H1 (cell line): ENCODE data around the gene ROBO2. TPM values are rescaled to one million over a fixed set of nuclear protein-coding genes. Genes with fewer than 3 reads are reported as not detected.

Experiments
- CTCF ChIA-PET: fragments of 300-600 bp; sonication (Branson Sonifier 250); formaldehyde crosslinking; loops from one replicate; lab custom pipeline; 2021; ENCODE audit not compliant: partially characterized antibody; lab: Charles Lee
- POLR2A ChIA-PET: fragments of 300-600 bp; sonication (Branson Sonifier 250); formaldehyde crosslinking; loops from one replicate; lab custom pipeline; 2021; ENCODE audit warnings: inconsistent platforms; ENCODE audit not compliant: partially characterized antibody; lab: Charles Lee
- DNase-seq, 2 experiments: peaks; one replicate each; pipeline versions ENCODE4 v3.0.0 to v3.0.0-alpha.2; 2010 to 2022; ENCODE audit warnings: low spot score in 2 of 2, low read depth in 1 of 2, mixed read lengths in 1 of 2
- FAIRE-seq: peaks from 2 replicates; lab custom pipeline; 2011; peaks lifted over from hg19 to GRCh38; lab: Jason Lieb, UNC
- H2AFZ ChIP-seq: 2 replicates; pipeline ENCODE4 v1.8.1; 2012; ENCODE audit warnings: low read length, inconsistent platforms
- H2AK5ac ChIP-seq: 2 replicates; pipeline ENCODE4 v1.6.1; 2013; ENCODE audit warnings: low read depth, low read length
- H2BK120ac ChIP-seq: replicated peaks from 2 replicates; pipeline ENCODE3; 2013; ENCODE audit warnings: low read depth, low read length, inconsistent platforms
- H2BK12ac ChIP-seq: 2 replicates; pipeline ENCODE4 v1.6.1; 2013; ENCODE audit warnings: low read depth, low read length
- H2BK15ac ChIP-seq: 2 replicates; pipeline ENCODE4 v1.6.1; 2013; ENCODE audit warnings: low read length
- H2BK20ac ChIP-seq: 2 replicates; pipeline ENCODE4 v1.6.1; 2013; ENCODE audit warnings: low read length
- H2BK5ac ChIP-seq: 2 replicates; pipeline ENCODE4 v1.6.1; 2013; ENCODE audit warnings: low read depth, low read length
- H3K14ac ChIP-seq: 2 replicates; pipeline ENCODE4 v1.6.1; 2013; ENCODE audit warnings: inconsistent platforms; ENCODE audit not compliant: insufficient read length
- H3K18ac ChIP-seq: 2 replicates; pipeline ENCODE4 v1.6.1; 2013; ENCODE audit warnings: low read length; ENCODE audit errors: extremely low read depth
- H3K23ac ChIP-seq: 2 replicates; pipeline ENCODE4 v1.6.1; 2013; ENCODE audit warnings: inconsistent platforms; ENCODE audit not compliant: insufficient read length
- H3K23me2 ChIP-seq: 2 replicates; pipeline ENCODE4 v1.6.1; 2013; ENCODE audit warnings: low read depth, low read length
- H3K27ac ChIP-seq: 2 replicates; pipeline ENCODE4 v1.6.1; 2011; ENCODE audit warnings: low read depth, low read length, inconsistent platforms
- H3K27me3 ChIP-seq, 4 experiments: replicated peaks in 1 of 4; 1 replicate in 1 of 4; 2 replicates in 3 of 4; pipeline versions ENCODE4 v1.6.1 to v1.8.1; 2011 to 2013; ENCODE audit warnings: low read length in 3 of 4, mild to moderate bottlenecking in 3 of 4, inconsistent platforms in 2 of 4, mixed read lengths in 2 of 4, moderate library complexity in 1 of 4; ENCODE audit not compliant: control insufficient read depth in 3 of 4, insufficient read depth in 3 of 4; ENCODE audit errors: extremely low read depth in 1 of 4
- H3K36me3 ChIP-seq, 4 experiments: 2 replicates each; pipeline versions ENCODE4 v1.6.1 to v1.8.1; 2011 to 2013; ENCODE audit warnings: mild to moderate bottlenecking in 4 of 4, low read length in 3 of 4, moderate library complexity in 2 of 4, control low read depth in 1 of 4, inconsistent platforms in 1 of 4; ENCODE audit not compliant: insufficient read depth in 4 of 4, control insufficient read depth in 2 of 4
- H3K4ac ChIP-seq: replicated peaks from 2 replicates; pipeline ENCODE3; 2013; ENCODE audit warnings: low read length, low read depth, mixed read lengths, inconsistent platforms; ENCODE audit not compliant: insufficient read length
- H3K4me1 ChIP-seq, 4 experiments: replicated peaks in 1 of 4; 1 replicate in 1 of 4; 2 replicates in 3 of 4; pipeline versions ENCODE4 v1.6.1 to v1.8.1; 2011 to 2013; ENCODE audit warnings: low read length in 3 of 4, inconsistent platforms in 2 of 4, mixed read lengths in 1 of 4; ENCODE audit not compliant: insufficient read depth in 4 of 4, control insufficient read depth in 3 of 4
- H3K4me2 ChIP-seq, 2 experiments: 2 replicates each; pipeline versions ENCODE4 v1.6.1 to v1.8.1; 2011 to 2013; ENCODE audit warnings: low read depth in 2 of 2, low read length in 2 of 2, control low read depth in 1 of 2, inconsistent platforms in 1 of 2, mild to moderate bottlenecking in 1 of 2; ENCODE audit not compliant: insufficient read depth in 1 of 2
- H3K4me3 ChIP-seq, 4 experiments: fragments of 200-600, 300-600 bp in 1 of 4; sonication (generic), shearing (Covaris generic), sonication (Bioruptor Twin) in 1 of 4; 2 replicates each; pipeline versions ENCODE4 v1.5.1 to v1.8.1; 2011 to 2016; ENCODE audit warnings: low read length in 4 of 4, low read depth in 3 of 4, control low read depth in 2 of 4, inconsistent platforms in 2 of 4, mild to moderate bottlenecking in 2 of 4, mixed read lengths in 1 of 4, moderate library complexity in 1 of 4; ENCODE audit not compliant: insufficient read depth in 2 of 4; ENCODE audit errors: extremely low read depth in 1 of 4
- H3K56ac ChIP-seq: replicated peaks from 2 replicates; pipeline ENCODE3; 2013; ENCODE audit warnings: low read depth, mild to moderate bottlenecking, mixed read lengths, low read length, inconsistent platforms; ENCODE audit not compliant: insufficient read length
- H3K79me1 ChIP-seq: 2 replicates; pipeline ENCODE4 v1.6.1; 2013; ENCODE audit warnings: low read depth, low read length, control low read depth
- H3K79me2 ChIP-seq, 2 experiments: 2 replicates each; pipeline versions ENCODE4 v1.6.1 to v1.8.1; 2012 to 2013; ENCODE audit warnings: low read length in 2 of 2, mild to moderate bottlenecking in 2 of 2, inconsistent platforms in 1 of 2; ENCODE audit not compliant: insufficient read depth in 2 of 2, control insufficient read depth in 1 of 2
- H3K9ac ChIP-seq, 4 experiments: replicated peaks in 1 of 4; 1 replicate in 1 of 4; 2 replicates in 3 of 4; pipeline versions ENCODE4 v1.6.1 to v1.8.1; 2011 to 2013; ENCODE audit warnings: low read depth in 3 of 4, low read length in 3 of 4, control low read depth in 2 of 4, mild to moderate bottlenecking in 2 of 4, moderate library complexity in 2 of 4, inconsistent platforms in 1 of 4; ENCODE audit errors: extremely low read depth in 1 of 4
- H3K9me3 ChIP-seq, 2 experiments: 2 replicates each; pipeline versions ENCODE4 v1.6.1 to v1.8.1; 2012 to 2013; ENCODE audit warnings: mild to moderate bottlenecking in 2 of 2, moderate library complexity in 2 of 2, control low read depth in 1 of 2, inconsistent platforms in 1 of 2, low read depth in 1 of 2, low read length in 1 of 2, mixed read lengths in 1 of 2; ENCODE audit not compliant: insufficient read depth in 2 of 2
- H4K20me1 ChIP-seq, 2 experiments: replicated peaks in 1 of 2; 2 replicates each; pipeline versions ENCODE3 to v1.8.1; 2011 to 2013; ENCODE audit warnings: inconsistent platforms in 2 of 2, low read length in 2 of 2, mild to moderate bottlenecking in 1 of 2; ENCODE audit not compliant: insufficient read depth in 2 of 2, control insufficient read depth in 1 of 2
- H4K5ac ChIP-seq: 2 replicates; pipeline ENCODE4 v1.6.1; 2013; ENCODE audit warnings: low read length, low read depth, mixed read lengths, inconsistent platforms; ENCODE audit not compliant: insufficient read length
- H4K8ac ChIP-seq: 2 replicates; pipeline ENCODE4 v1.8.0; 2013; ENCODE audit warnings: mild to moderate bottlenecking, moderate library complexity, low read length, inconsistent platforms; ENCODE audit not compliant: insufficient read depth; ENCODE audit errors: extremely low read depth
- H4K91ac ChIP-seq: replicated peaks from 2 replicates; pipeline ENCODE3; 2013; ENCODE audit warnings: low read length, mixed read lengths, inconsistent platforms; ENCODE audit not compliant: insufficient read length
- BRCA1 ChIP-seq: IDR thresholded peaks from 2 replicates; pipeline ENCODE4 v1.6.1; 2012; ENCODE audit warnings: low read depth, low read length, improper control_type of control experiment
- GABPA ChIP-seq: IDR thresholded peaks from 2 replicates; pipeline ENCODE4 v1.6.1; 2011; ENCODE audit warnings: mild to moderate bottlenecking, low read length, moderate library complexity, borderline replicate concordance; ENCODE audit not compliant: insufficient read depth
- MAX ChIP-seq: IDR thresholded peaks from 2 replicates; pipeline ENCODE4 v1.6.1; 2012; ENCODE audit warnings: inconsistent platforms
- SP2 ChIP-seq: IDR thresholded peaks from 2 replicates; pipeline ENCODE4 v1.6.1; 2012; ENCODE audit warnings: mild to moderate bottlenecking, low read length, inconsistent platforms
- YY1 ChIP-seq: IDR thresholded peaks from 2 replicates; pipeline ENCODE4 v1.6.1; 2011; ENCODE audit warnings: low read depth, mild to moderate bottlenecking, low read length
- WGBS, 2 experiments: shearing (Covaris generic) in 1 of 2; methylation state at CpG; one replicate each; pipeline versions ENCODE4 v1.1.6 to v1.1.7; 2013 to 2015; ENCODE audit warnings: low lambda C conversion rate in 2 of 2, mixed read lengths in 2 of 2, inconsistent platforms in 1 of 2, low coverage in 1 of 2, missing lambda C conversion rate in 1 of 2; ENCODE audit not compliant: insufficient replicate concordance in 2 of 2, insufficient coverage in 1 of 2, insufficient read length in 1 of 2; ENCODE audit errors: extremely low coverage in 1 of 2, missing lambda C conversion rate in 1 of 2; 5-methylcytosine and 5-hydroxymethylcytosine counted together
- polyA plus RNA-seq, 7 experiments: library from polyadenylated mRNA; depleted of rRNA in 3 of 7; stranded (reverse) in 5 of 7; unstranded in 2 of 7; fragments of >200 nt in 5 of 7; fragments of 200-250 nt in 2 of 7; gene quantifications; 1 replicate in 5 of 7; 2 replicates in 1 of 7; 4 replicates in 1 of 7; pipeline versions ENCODE4 v1.2.1 to v1.2.3, GENCODE V29; 2011 to 2013; ENCODE audit warnings: missing spikeins in 2 of 7, mixed read lengths in 2 of 7
- total RNA-seq: library from RNA; stranded (reverse); fragmentation: NEBNext Ultra II Directional; extraction: Animal tissue kit (Norgen Biotek cat#: 25700); gene quantifications from 2 replicates; pipeline ENCODE4 v1.2.1, GENCODE V29; 2021

Gene ROBO2
- total and polyA plus RNA-seq, 2 of the 8 experiments (the other 6 are each of a cell fraction or from before 2014, with no cell fraction given): 1.5 to 2.9 TPM

- no peak for FAIRE-seq
- H2BK15ac ChIP-seq: no peak overlapping the region
- DNase-seq: no peak
Measured at GRCh38 chr3:77590191-77590590, 550.3 kb downstream of the ROBO2 start.

More at GRCh38 chr3:77590191-77590590, 550.3 kb downstream of the ROBO2 start:
- Histone ChIP-seq H3K23me2 (no peaks in the 10 kb centered on the region), H3K4me2 (no peak overlapping the region), H3K27me3 (no peaks in the 10 kb centered on the region), H3K9ac (no peak overlapping the region), H3K23ac (no peak overlapping the region), H3K4me3 (no peak overlapping the region), H3K79me1 (no peaks in the 10 kb centered on the region), H3K27ac (no peak overlapping the region), H2BK20ac (no peak overlapping the region), H3K18ac (no peak overlapping the region), H4K91ac (no peak overlapping the region), H3K4me1 (no peaks in the 10 kb centered on the region), H3K14ac (no peak overlapping the region), H3K79me2 (no peaks in the 10 kb centered on the region), H2BK5ac (no peak overlapping the region), H2AK5ac (no peak overlapping the region), H3K4ac (no peak overlapping the region), H4K8ac (no peak overlapping the region), H4K5ac (no peak overlapping the region), H3K36me3 (no peaks in the 10 kb centered on the region), H3K9me3 (no peaks in the 10 kb centered on the region), H2BK12ac (no peak overlapping the region)
- TF ChIP-seq MAX (no peak), GABPA (no peak), BRCA1 (no peak), YY1 (no peak), SP2 (no peak)
- TF ChIP-seq, all 59 proteins: peak for 0
- ChIA-PET CTCF (no interaction called here), POLR2A (no interaction called here)
- Histone ChIP-seq H2BK120ac (no peak overlapping the region), H4K20me1 (no peaks in the 10 kb centered on the region), H3K56ac (no peak overlapping the region), H2AFZ (no peak overlapping the region)
- 98% methylated on average over 3 of the region's 3 CpGs; no CpG with 5 or more reads in 1 of the 2 experiments for WGBS, 2 experiments
